H1 (cell line): ENCODE data around the gene WDR76. TPM values are rescaled to one million over a fixed set of nuclear protein-coding genes. Genes with fewer than 3 reads are reported as not detected.

Source experiments
- ASH2L ChIP-seq: fragments of 200-600, 300-600 bp; sonication (generic); IDR thresholded peaks from one replicate; pipeline ENCODE4 v1.7.1; 2017; ENCODE audit warnings: low read length
- BACH1 ChIP-seq: IDR thresholded peaks from 2 replicates; pipeline ENCODE4 v1.6.1; 2012; ENCODE audit warnings: low read length, improper control_type of control experiment
- CHD7 ChIP-seq: fragments of 300-600 bp; sonication (generic); IDR thresholded peaks from 2 replicates; pipeline ENCODE4 v1.7.1; 2012; ENCODE audit warnings: low read length, moderate library complexity, mild to moderate bottlenecking, inconsistent platforms; ENCODE audit not compliant: insufficient replicate concordance
- JUN ChIP-seq: IDR thresholded peaks from 2 replicates; pipeline ENCODE4 v1.6.1; 2011; ENCODE audit warnings: low read depth, mild to moderate bottlenecking, improper control_type of control experiment, low read length
- TBP ChIP-seq: IDR thresholded peaks from 2 replicates; pipeline ENCODE4 v1.6.1; 2011; ENCODE audit warnings: low read depth, low read length, improper control_type of control experiment
- TCF12 ChIP-seq: IDR thresholded peaks from 2 replicates; pipeline ENCODE4 v1.6.1; 2011; ENCODE audit warnings: low read depth, mild to moderate bottlenecking, low read length
- YY1 ChIP-seq: IDR thresholded peaks from 2 replicates; pipeline ENCODE4 v1.6.1; 2011; ENCODE audit warnings: low read depth, mild to moderate bottlenecking, low read length
- polyA plus RNA-seq, 7 experiments: library from polyadenylated mRNA; depleted of rRNA in 3 of 7; stranded (reverse) in 5 of 7; unstranded in 2 of 7; fragments of >200 nt in 5 of 7; fragments of 200-250 nt in 2 of 7; gene quantifications; 1 replicate in 5 of 7; 2 replicates in 1 of 7; 4 replicates in 1 of 7; pipeline versions ENCODE4 v1.2.1 to v1.2.3, GENCODE V29; 2011 to 2013; ENCODE audit warnings: missing spikeins in 2 of 7, mixed read lengths in 2 of 7
- total RNA-seq: library from RNA; stranded (reverse); fragmentation: NEBNext Ultra II Directional; extraction: Animal tissue kit (Norgen Biotek cat#: 25700); gene quantifications from 2 replicates; pipeline ENCODE4 v1.2.1, GENCODE V29; 2021

The WDR76 gene
- total and polyA plus RNA-seq, 2 of the 8 experiments (the other 6 are each of a cell fraction or from before 2014, with no cell fraction given), result 4.1 to 18.9 TPM

GRCh38 chr15:43913941-43914340 is 87.1 kb downstream of the WDR76 start (continued):
- TF ChIP-seq CHD7 (no peak), JUN (no peak), BACH1 (no peak), YY1 (no peak), TBP (no peak), TCF12 (no peak), ASH2L (no peak)
